Measurements from ENCODE around the gene C1orf226.

- TF ChIP-seq SRF (IDR thresholded peaks at IDR 0.05; ENCODE audit: low read depth), result no peak
- no peak for TF ChIP-seq RAD21 (IDR thresholded peaks at IDR 0.05; ENCODE audit: low read depth)
- no peak for TF ChIP-seq POLR2A (IDR thresholded peaks at IDR 0.05; ENCODE audit: borderline replicate concordance, extremely low read depth, insufficient read depth, insufficient read length)
- TF ChIP-seq SP1 (IDR thresholded peaks at IDR 0.05; ENCODE audit: low read depth), result no peak
- no peak for TF ChIP-seq POLR2AphosphoS5 (IDR thresholded peaks at IDR 0.05; ENCODE audit: low read depth, low read length)
- no peak for TF ChIP-seq CTCF (IDR thresholded peaks at IDR 0.05 in 2 of 3, conservative IDR thresholded peaks at IDR 0.05 in 1 of 3; ENCODE audit: borderline replicate concordance in 1 of 3, insufficient read depth in 1 of 3, low read depth in 2 of 3, low read length in 2 of 3)
- no peak for TF ChIP-seq YY1 (IDR thresholded peaks at IDR 0.05; ENCODE audit: extremely low read depth, insufficient replicate concordance, low read depth, low read length)
- TF ChIP-seq SIN3A (IDR thresholded peaks at IDR 0.05; ENCODE audit: low read depth), result no peak
- no peak for TF ChIP-seq FOSL1 (IDR thresholded peaks at IDR 0.05; ENCODE audit: low read depth)
- TF ChIP-seq ELF1 (IDR thresholded peaks at IDR 0.05; ENCODE audit: borderline replicate concordance, low read depth), result no peak
- TF ChIP-seq MAX (IDR thresholded peaks at IDR 0.05), result no peak
- no peak for TF ChIP-seq JUND (IDR thresholded peaks at IDR 0.05)
- TF ChIP-seq EZH2 (IDR thresholded peaks at IDR 0.05), result no peak
- no peak for TF ChIP-seq ZNF274 (IDR thresholded peaks at IDR 0.05; ENCODE audit: low read depth, low read length)
Observed at GRCh38 chr1:162406811-162407210, 25.3 kb downstream of the C1orf226 start.

Measured in HCT116 (cell line).